HG02642 (cell line): Measurements from ENCODE around the gene IGSF9B.

ENCODE experiments used
- ATAC-seq: cut with Tn5 transposase; IDR thresholded peaks from one replicate; pipeline ENCODE4 v1.9.1; 2021; ENCODE audit warnings: mild to moderate bottlenecking; ENCODE audit not compliant: unreplicated experiment, poor library complexity

Gene IGSF9B

DNA sequence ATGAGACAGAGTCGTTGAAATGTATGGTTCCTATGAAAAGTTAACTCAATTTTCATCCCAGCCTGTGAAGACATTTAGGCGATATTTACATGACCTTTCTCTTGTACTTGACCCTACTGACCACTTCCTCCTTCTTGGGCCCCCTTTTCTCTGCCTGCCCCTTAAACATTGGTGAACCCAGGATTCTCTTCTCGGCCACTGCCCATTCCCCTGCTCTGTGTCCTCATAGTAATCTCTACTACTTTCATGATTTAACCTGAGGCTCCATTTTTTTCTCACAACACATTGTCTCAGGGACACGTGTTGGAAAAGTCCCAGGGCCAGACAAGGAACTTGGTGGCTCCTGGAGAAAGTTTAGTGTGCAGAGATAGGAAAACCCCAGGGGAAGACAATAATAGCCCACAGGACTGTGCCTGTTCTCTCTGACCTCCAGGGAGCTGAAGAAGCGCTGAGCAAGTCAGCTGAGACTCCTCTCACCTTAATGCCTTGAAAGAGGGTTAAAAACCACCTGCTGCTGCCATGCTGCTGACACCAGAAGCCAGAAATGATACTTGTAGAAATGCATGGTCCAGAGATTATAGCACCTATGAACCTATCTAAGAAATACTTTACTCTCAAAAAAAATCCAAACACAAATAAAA, 69.0 kb downstream of the IGSF9B start:
- no peak for ATAC-seq

DNA sequence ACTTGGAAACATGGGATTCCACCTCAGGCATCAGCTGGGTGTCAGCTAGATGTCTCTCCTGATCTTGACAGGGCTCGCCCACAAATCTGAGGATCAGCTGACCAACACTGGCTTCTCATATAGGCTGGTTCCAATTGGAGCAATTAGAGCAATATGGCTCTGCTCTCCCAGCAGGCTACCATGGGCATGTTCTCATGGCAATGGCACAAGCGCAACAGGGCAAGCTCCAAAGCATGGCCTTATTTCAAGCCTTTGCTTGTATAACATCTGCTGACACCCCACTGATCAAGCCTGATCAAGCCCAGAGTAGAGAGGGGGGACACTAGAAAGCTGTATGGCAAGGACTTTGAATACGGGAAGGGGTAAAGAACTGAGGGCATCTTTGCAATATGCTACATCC, 70.7 kb downstream of the IGSF9B start:
- ATAC-seq: no peak

DNA sequence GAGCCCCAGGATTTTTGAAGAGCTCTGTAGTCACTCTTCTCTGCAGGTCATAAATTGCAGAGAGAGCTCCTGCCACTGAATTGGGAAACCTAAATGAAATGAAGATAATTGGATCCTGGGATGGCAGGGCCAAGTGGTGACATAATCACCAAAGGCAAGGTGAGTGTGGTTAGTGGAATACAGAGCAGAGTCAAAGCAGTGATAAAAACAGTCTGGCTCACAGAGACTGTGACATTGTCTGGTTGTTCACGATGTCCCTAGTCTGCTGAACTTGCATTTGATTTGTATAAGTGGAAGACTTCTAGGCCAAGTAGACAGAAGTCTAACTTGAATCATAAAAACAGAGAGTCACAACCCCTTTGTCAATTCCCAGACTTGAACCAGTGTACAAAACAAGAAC, 84.6 kb downstream of the IGSF9B start:
- no peak for ATAC-seq

DNA sequence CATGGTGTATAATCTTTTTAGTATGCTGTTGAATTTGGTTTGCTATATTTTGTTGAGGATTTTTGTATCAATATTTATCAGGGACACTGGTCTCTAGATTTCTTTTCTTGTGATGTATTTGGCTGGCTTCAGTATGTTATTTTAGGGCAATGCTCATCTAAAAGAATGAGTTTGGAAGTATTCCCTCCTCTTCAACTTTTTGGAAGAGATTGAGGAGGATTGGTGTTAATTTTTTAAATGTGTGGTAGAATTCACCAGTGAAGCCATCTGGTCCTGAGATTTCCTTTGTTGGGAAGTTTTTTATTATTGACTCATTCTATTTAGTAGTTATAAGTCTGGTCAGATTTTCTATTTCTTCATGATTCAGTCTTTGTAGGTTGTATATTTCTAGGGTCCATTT, 89.3 kb downstream of the IGSF9B start:
- no peak for ATAC-seq

DNA sequence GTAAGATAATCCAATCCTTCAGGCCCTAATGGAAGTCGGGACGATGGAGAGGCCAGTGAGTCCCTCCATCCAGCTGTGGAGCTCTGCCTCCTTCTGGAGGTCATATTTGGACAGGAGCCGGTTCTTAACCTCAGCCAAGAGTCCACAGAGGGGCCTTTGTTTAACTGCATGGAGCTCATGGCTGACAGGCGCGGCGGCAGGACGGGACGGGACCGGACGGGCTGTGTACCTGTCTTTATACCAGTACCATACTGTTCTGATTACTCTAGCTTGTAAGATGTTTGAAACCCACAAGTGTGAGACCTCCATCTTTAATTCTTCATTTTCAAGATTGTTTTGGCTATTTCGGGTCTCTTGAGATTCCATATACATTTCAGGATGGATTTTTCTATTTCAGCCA, 91.3 kb downstream of the IGSF9B start:
- ATAC-seq: no peak

DNA sequence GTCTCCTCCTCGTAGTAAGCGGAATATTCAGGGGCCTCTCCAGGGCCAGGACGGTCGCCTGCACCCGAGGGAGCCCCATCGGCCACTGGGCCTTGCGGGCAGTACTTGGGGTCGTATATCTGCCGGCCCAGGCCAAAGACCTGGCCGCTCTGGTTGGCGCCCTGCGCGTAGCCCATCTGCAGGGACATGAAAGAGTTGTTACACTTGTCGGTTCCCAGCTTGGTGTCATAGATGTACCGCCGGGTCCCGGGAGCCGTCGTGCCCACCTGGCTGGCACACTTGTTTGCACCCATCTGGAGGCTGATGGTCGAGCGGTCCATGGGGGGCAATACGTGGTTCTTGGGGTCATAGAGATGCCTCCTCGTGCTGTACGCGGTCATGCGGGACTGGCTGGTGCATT, 92.0 kb downstream of the IGSF9B start:
- no peak for ATAC-seq

DNA sequence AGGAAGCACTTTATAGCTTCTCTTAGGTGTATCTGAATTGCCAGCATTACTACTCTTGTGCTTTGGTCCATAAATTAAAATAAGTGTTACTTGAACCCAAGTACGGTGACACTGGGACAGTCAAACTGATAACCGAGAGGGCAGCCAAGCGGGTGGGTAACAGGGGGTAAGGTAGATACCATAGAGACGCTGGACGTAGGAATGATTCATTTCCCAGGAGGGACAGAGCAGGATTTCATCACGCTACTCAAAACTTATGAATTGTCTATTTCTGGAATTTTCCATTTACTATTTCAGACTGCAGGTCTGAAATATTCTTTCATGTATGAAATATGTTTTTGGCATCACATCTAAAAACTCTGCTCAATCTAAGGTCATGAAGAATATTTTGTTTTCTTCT, 96.6 kb downstream of the IGSF9B start:
- ATAC-seq: no peak
